ENCODE data around the gene DUSP22.

The DUSP22 gene

GRCh38 chr6:395432-396125, 103.3 kb downstream of the DUSP22 start:
- DNase-seq (ENCODE audit: low spot score), result no peak

- no peak for DNase-seq (ENCODE audit: low spot score)
Measured at GRCh38 chr6:396126-396520, 103.8 kb downstream of the DUSP22 start.

- DNase-seq (ENCODE audit: low spot score), result no peak
Measured at GRCh38 chr6:397056-397455, 104.8 kb downstream of the DUSP22 start.

GRCh38 chr6:397604-398003, 105.3 kb downstream of the DUSP22 start:
- no peak for DNase-seq (ENCODE audit: low spot score)

GRCh38 chr6:398065-398464, 105.8 kb downstream of the DUSP22 start:
- DNase-seq (ENCODE audit: low spot score), result no peak

- no peak for DNase-seq (ENCODE audit: low spot score)
Measured at GRCh38 chr6:398558-399078, 106.3 kb downstream of the DUSP22 start.

GRCh38 chr6:399785-400534, 107.7 kb downstream of the DUSP22 start:
- DNase-seq (ENCODE audit: low spot score), result no peak

GRCh38 chr6:400815-401214, 108.5 kb downstream of the DUSP22 start:
- DNase-seq (ENCODE audit: low spot score), result no peak
